ENCODE results near the gene ZNF512B. TPM values are rescaled to one million over a fixed set of nuclear protein-coding genes. Genes with fewer than 3 reads are reported as not detected.
"Not testable (repeated sequence)": the region's sequence is repeated elsewhere in the genome, so short reads cannot be mapped to it uniquely, and the experiment has no call there.

The ZNF512B gene
- total RNA-seq, 1 donor from 2014 or later: 21.4 TPM

DNA sequence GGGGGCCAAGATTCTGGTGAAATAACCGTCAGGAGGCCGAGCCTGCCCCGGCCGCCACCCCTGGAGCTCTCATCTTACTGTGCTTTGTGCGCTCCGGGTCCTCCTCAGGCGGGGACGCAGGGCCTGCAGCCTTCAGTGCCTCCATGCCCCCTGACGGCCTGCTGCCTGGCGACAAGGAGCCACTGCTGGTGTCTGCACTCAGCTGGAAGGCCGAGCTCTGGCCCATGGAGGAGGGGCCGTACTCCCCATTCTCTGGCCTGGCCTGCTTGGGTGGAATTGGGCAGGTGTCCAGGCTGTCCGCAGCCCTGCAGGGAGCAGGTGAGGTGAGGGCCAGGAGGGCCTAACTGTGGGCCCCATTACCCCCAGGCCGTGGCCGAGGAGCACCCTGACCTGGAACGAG lies 5.3 kb downstream of the ZNF512B start:
- ATAC-seq: no peak
- DNase-seq (ENCODE audit: low spot score): no peak

- DNase-seq (ENCODE audit: low spot score): no peak
- no peak for ATAC-seq
Observed at GRCh38 chr20:63963784-63964301, 5.9 kb downstream of the ZNF512B start.

DNA sequence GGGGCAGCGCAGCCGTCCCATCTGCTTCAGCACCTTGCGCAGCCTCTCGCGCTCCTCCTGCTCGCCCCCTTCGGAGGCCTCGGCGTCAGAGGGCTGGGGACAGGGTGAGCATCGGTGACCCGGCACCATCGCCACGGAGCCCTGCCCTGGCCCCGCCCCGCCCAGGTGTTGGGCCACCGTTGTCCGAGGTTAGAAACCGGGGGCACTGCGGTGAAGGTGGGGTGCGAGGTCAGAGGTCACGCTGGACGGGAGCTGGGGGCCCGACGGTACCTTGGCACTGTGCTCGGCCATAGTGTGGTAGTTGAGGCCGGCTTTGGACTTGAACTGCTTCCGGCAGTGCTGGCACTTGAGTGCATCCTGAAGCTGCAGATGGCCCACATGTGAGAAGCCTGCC lies 6.4 kb downstream of the ZNF512B start:
- no peak for ATAC-seq

DNA sequence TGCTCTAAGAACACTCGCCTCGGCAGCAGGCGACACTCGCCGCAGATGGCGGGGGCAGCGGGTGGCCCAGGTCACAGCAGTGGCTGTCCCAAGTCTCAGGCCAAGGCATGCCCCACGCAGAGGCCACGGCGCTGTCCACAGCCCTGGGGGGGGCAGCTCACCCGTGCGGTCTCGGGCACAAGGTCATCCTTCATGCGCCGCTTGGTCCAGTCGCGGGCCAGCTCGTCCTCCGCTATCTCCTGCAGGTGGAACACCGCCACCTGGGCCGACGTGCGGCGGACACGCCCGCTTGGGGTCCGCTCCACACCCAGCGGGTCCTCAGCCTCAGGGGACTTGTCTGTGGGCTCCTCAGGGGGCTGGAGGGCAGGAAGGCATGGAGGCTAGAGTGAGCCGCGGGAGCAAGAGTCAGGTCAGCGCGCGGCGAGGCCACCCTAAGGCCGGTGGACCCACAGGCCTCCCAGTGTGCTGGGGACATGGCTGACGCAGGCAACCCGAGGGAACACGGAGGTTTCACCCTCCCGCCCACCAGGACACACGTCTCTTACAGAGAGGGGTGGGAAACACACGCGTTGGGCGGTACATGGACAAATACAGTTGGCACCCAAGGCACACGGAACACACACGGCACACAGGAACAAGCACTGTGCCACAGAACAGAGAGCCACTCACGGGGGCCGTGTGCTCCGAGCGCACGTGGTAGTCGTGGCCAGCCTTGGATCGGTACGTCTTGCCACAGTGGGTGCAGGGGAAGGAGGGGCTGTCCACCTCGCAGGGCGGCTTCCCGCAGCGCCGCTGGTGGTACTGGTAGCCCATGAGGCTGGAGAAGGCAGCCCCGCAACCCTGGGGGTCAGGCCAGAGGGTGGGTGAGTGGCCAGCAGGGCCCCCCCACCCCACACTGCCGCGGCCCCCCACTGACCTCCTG lies 7.0 kb downstream of the ZNF512B start:
- no peak for ATAC-seq
- DNase-seq (ENCODE audit: low spot score): no peak

More for the DNA sequence above, 6.4 kb downstream of the ZNF512B start:
- no peak for DNase-seq (ENCODE audit: low spot score)

DNA sequence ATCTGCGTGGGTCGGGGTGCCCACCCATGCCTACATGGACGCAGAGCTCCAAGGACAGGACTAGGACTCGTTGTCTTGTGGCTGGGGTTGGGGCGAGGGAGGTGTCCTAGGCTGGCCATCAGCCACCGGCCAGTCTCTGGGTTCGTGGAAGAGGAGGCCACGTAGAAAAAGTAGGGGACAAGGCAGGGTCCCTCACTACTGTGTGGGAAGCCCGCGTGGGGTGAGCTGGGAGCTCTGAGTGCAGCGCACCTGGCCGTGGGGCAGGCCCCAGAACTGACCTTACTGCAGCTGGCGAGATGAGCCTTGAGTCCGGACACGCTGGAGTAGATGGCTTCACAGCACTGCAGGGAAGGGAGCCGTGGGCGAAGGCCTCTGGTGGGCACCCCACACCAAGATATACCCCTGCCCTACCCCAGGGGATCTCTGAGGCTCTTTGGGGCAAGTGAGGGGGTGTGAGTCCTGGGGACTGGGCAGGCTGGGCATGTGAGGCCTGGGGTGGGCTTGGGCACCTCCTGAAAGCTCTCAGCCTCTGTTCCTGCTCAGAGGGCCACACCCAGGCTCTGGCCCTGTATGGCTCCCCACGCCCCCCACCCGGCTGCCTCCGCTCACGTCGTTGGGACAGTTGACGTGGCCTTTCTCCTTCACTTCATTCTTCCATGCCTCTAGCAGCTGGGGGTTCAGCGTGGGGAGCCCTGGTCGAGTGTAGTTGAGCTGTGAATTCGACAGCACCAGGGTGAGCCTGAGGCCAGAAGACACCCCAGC lies 7.9 kb downstream of the ZNF512B start:
- DNase-seq (ENCODE audit: low spot score) (no peak), ATAC-seq (no peak)

GRCh38 chr20:63960654-63961621 lies 8.8 kb downstream of the ZNF512B start:
- not testable (repeated sequence) for DNase-seq (ENCODE audit: low spot score); ATAC-seq

GRCh38 chr20:63959699-63960075 lies 10.0 kb downstream of the ZNF512B start:
- DNase-seq (ENCODE audit: low spot score): no peak
- no peak for ATAC-seq

GRCh38 chr20:63958964-63959698 lies 10.6 kb downstream of the ZNF512B start:
- ATAC-seq (no peak), DNase-seq (ENCODE audit: low spot score) (no peak)

GRCh38 chr20:63958471-63958870 lies 11.3 kb downstream of the ZNF512B start:
- DNase-seq (ENCODE audit: low spot score) (no peak), ATAC-seq (no peak)

GRCh38 chr20:63957690-63958441 lies 11.9 kb downstream of the ZNF512B start:
- no peak for DNase-seq (ENCODE audit: low spot score)
- peak; percentile 3 for ATAC-seq

- ATAC-seq (peak; percentile 59), DNase-seq (ENCODE audit: low spot score) (peak; percentile 77)
Observed at GRCh38 chr20:63957004-63957689, 12.6 kb downstream of the ZNF512B start.

GRCh38 chr20:63956664-63957003 lies 13.1 kb downstream of the ZNF512B start:
- ATAC-seq (no peak), DNase-seq (ENCODE audit: low spot score) (no peak)

- ATAC-seq (peak; percentile 77), DNase-seq (ENCODE audit: low spot score) (peak; percentile 93)
Observed at GRCh38 chr20:63955827-63956663, 13.7 kb downstream of the ZNF512B start, which contains the start of gene UCKL1. UCKL1 (minus strand) TSS chr20:63956416; CDS start chr20:63956372, 44 bp downstream.

GRCh38 chr20:63955281-63955826 lies 14.4 kb downstream of the ZNF512B start:
- DNase-seq (ENCODE audit: low spot score) (no peak), ATAC-seq (peak; percentile 13)

DNA sequence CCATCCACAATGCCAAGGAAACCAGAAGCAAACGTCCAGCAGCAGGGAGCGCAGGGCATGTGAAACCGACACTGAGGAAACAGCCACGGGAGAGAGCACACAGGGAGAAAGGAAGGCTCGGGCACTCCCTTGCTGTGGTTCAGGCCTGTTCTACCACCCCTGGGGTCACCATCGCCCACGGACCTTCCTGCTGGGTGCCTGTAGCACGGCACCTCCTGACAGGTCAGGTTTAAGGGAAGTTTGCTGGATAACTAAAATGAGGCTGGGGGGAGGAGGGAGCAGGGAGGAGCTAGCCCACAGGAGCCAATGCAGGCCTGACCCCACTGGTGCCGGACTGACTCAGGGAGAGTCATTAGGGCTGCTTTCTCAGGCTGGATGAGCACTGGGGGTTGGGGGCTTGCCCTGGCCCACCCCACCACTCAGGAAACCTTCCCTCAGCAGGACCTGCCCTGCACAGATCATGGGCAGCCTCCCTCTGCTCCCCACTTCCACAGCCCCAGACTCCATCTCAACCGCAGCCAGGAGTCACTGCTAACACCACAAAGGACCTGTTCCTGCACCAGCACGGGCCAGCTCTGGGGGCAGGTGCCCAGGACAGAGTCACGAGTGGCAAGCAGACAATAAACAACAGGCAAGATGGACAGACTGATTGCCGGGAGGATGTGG lies 15.8 kb downstream of the ZNF512B start:
- no peak for ATAC-seq
- no peak for DNase-seq (ENCODE audit: low spot score)

GRCh38 chr20:63952769-63953168 lies 17.0 kb downstream of the ZNF512B start:
- no peak for ATAC-seq
- no peak for DNase-seq (ENCODE audit: low spot score)

- DNase-seq (ENCODE audit: low spot score): no peak
- no peak for ATAC-seq
Observed at GRCh38 chr20:63952210-63952535, 17.6 kb downstream of the ZNF512B start.
